HG03565 (cell line): ENCODE data around the gene GAST.

Source experiments
- ATAC-seq: cut with Tn5 transposase; IDR thresholded peaks from one replicate; pipeline ENCODE4 v1.9.1; 2021; ENCODE audit warnings: mild to moderate bottlenecking, moderate library complexity; ENCODE audit not compliant: unreplicated experiment

The GAST gene

DNA sequence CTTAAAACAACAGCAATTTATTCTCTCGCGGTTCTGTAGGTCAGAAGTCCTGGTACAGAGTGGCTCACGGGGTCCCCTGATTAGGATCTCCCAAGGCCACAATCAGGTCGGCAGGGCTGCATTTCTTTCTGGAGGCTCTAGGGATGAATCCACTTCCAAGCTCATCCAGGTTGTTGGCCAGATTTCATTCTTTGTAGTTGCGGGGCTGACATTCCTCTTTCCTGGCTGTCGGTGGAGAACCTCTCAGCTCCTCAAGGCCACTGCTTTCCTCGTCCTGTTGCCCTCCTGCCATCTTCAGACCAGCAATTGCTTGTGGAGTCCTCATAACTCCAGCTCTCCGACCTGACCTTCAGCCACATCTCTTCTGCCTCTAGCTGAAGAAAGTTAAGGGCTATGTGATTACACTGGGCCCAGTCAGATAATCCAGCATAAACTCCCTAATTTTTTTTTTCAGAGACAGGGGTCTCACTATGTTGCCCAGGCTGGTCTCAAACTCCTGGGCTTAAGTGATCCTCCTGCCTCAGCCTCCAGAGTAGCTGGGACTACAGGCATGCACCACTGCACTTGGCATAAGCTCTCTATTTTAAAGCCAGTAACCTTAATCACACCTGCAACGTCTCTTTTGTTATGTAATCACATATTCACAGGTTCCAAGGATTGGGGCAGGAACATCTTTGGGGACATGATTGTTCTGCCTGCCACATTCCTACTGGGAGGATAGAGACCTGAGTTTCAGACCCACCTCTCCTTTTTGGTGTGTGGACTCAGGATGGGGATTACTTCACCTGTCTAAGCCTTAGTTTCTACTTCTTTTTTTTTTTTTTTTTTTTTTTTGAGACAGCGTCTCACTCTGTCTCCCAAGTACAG, 4.1 kb upstream of the GAST start:
- no peak for ATAC-seq

GRCh38 chr17:41710472-41711090, 1.6 kb upstream of the GAST start:
- no peak for ATAC-seq

- ATAC-seq = no peak
These were observed 5.5 kb downstream of the GAST start for GRCh38 chr17:41717408-41718286.

- no peak for ATAC-seq
These were observed 6.1 kb downstream of the GAST start for GRCh38 chr17:41718287-41718645.

DNA sequence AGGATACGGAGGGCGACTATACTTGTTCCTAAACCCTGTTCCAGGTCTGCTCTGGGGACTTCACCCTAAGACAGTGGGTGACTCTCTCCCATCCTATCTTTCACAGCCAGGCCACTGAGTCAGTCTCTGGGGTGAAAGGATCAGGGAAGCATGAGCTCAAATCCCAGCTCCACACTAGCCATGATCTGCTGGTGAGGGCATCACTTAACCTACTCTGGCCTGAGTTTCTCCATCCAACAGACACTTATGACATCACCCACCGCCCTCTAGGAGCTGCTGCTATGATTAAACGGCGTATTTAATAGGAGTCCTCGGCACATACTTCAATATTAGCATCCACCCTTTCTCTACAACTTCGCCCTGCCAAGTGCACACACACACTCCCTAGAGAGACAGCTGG, 10.1 kb downstream of the GAST start:
- no peak for ATAC-seq

- ATAC-seq = no peak
These were observed 11.8 kb downstream of the GAST start for GRCh38 chr17:41723801-41724475.

DNA sequence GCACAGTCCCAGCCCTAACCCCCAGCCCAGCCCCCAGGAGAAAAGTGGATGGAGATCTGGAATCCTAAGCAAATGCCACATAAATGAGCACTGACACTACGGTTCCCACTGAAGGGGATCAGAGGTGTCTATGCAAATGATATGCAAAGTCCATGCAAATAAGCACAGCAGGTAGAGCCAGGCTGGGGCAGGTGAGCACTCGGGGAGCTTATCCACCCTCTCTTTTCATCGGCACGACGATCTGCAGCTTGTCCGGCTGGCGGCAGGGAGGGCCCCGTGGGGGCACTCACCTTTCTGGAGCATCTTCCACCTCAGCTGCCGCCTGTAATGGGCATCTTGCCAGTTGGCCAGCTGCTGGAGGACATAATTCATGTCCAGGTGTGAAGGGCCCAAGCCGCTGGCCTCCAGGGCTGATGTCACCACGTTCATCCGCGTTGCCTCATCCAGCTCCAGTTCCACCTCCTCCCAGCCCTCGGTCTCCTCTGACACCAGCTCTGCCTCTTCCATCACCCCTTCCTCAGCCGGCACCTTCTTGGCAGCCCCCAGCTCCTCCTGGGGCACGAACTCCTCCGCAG, 12.4 kb downstream of the GAST start:
- no peak for ATAC-seq

DNA sequence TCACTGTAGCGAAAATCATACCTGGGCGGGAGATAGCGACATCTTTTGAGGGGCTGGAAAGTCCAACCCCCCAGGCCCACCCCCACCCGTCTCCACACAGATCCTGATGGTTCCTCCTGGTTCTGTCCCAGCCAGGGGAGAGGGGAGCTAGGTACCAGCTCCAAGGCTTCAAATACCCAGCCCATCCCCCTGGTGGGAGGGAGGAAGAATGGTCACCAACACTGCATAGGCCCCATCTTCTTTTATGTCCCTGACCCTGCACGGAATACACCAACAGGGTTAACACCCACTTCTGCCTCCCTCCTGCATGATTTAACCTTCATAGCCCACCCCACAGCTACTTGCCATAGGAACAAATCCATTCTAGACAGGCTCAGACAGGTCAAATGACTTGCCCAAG, 13.0 kb downstream of the GAST start:
- no peak for ATAC-seq

- no peak for ATAC-seq
These were observed 15.9 kb downstream of the GAST start for GRCh38 chr17:41728056-41728455.

DNA sequence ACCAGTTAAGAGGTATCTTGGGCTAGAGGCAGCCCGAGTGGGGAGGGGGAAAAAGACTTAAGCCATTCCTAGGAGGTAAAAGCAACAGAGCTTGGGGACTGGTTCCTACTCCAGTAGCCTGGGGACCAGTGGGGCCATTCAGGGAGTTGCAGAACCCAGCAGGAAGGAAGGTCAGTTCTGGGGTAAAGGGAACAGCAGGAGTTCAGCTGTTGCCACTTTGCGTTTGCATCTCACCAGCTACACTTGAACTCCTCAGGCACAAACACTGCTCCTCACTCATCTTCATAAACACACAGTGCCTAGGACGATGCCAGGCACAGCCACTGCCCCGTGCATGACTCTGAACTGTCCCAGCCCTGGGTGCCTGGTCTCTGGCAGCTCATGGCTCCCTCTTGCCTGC, 18.3 kb downstream of the GAST start:
- no peak for ATAC-seq

DNA sequence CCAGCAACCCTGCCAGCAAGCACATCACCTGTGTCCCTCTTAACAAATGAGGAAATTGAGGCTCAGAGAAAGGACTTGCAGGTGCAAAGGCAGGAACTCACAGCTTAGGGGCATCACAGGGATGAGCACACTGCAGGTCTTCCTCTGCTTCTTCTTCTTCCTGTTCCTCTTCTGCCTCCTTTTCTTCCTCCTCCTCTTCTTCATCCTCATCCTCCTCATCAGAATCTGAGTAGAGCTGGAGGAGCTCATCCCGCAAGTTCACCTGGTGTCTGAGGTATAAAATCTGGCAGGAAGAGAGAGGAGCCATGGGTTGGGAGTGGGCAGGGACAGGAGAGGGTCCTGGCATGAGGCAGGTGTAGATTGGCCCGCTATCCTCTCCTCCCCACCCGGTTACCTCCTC, 19.7 kb downstream of the GAST start:
- ATAC-seq = no peak

- no peak for ATAC-seq
These were observed 21.4 kb downstream of the GAST start for GRCh38 chr17:41733348-41734138.

DNA sequence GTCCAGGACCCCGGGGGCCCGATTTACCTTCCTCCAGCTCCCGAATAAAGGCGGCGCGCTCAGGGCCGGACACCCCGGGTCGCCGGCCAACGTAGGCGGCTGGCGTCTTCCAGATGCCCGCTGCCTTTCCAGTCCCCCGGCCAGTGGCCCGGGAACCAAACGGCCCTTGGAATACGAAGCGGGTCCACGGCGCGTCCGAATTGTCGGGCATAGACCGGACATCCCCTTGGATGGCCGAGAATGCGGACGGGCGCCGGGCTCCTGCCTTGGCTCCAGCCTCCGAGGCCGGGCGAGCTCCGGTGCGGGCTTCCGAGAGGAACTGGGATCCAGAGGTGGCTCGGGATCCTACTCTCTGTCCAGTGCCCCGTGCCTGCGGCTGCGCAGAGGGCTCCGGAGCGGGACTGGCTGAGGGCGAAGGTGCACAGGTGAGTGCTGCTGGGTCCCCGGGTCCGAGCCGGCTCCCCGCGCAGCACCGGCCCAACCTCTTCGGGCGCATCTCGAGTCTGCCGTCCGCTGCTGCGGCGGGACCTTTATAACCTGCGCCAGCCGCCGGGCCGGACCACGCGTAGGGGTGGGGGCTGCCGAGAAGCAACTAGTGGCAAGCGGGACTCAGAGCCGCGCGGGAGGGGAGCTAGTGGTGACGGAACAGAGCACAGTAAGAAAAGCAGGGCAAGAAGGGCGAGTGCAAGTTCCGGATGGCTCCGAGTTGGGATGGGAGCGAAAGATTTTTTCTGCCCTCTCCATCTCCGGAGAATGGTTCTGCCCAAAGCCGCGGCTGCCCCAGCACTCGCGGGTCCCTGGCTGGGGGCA, 22.2 kb downstream of the GAST start, which contains the start of gene HAP1:
Gene HAP1, minus strand, starts transcription at position 505 of the 810 bp plus-strand sequence. Its CDS starts 9 bp downstream, at position 496.
- no peak for ATAC-seq

DNA sequence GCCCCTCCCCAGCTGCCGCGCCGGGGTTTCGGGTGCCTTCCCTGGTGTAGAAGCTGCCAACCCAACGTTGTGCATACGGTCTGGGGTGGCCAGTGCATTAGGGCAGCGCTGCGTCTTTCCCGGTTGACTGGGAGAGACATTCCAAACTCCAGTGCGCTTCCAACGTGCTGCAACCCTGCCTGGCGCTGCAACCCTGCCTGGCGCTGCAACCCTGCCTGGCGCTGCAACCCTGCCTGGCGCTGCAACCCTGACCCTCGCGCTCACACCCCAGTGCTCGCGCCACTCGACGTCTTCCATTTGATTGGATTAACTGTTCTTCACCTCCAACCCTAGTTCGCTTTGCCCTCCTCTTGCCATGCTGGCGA, 22.8 kb downstream of the GAST start:
- no peak for ATAC-seq

DNA sequence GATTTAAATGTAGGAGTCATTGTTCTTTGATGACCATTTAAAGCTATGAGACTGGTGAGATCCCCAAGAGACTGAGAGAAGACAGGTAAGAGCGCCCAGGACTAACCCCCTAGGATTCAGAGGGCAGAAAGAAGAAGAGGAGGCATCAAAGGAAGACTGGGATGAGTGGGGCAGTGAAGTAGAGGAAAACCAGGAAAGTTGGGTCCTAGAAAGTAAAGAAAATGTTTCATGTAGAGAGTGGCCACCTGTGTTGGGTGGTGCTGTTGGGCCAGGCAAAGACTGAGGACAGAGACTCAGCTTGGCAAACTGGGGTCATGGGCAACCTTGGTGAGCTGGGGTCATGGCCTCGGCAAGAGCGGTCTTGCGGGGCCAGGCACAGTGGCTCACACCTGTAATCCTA, 23.6 kb downstream of the GAST start:
- ATAC-seq = no peak

DNA sequence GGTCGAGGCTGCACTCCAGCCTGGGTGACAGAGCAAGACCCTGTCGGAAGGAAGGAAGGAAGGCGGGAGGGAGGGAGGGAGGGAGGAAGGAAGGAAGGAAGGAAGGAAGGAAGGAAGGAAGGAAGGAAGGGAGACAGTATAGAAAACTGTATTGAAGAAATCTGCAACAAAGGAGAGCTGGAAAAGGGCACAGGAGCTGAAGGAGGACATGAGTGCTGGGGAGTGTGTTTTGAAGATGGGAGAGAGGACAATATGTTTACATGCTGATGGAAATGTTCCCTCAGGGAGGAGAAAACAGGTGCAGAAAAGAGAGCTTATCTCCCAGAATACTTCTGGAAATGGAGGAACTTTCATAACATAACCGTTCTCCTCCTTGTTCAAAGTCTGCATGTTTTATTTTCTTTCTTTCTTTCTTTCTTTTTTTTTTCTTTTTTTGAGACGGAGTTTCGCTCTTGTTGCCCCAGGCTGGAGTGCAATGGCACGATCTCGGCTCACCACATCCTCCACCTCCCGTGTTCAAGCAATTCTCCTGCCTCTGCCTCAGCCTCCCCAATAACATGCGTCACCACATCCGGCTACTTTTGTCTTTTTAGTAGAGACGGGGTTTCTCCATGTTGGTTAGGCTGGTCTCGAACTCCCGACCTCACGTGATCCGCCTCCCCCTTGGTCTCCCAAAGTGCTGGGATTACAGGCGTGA, 25.0 kb downstream of the GAST start:
- ATAC-seq = no peak

- ATAC-seq = no peak
These were observed 25.5 kb downstream of the GAST start for GRCh38 chr17:41737680-41738023.

- ATAC-seq = peak; percentile 46
These were observed 26.1 kb downstream of the GAST start for GRCh38 chr17:41738077-41738800.
